Measurements from ENCODE around the gene HMOX1.

Gene HMOX1

GRCh38 chr22:35349704-35350538 lies 31.0 kb upstream of the HMOX1 start:
- TF ChIP-seq, protein P1, sequence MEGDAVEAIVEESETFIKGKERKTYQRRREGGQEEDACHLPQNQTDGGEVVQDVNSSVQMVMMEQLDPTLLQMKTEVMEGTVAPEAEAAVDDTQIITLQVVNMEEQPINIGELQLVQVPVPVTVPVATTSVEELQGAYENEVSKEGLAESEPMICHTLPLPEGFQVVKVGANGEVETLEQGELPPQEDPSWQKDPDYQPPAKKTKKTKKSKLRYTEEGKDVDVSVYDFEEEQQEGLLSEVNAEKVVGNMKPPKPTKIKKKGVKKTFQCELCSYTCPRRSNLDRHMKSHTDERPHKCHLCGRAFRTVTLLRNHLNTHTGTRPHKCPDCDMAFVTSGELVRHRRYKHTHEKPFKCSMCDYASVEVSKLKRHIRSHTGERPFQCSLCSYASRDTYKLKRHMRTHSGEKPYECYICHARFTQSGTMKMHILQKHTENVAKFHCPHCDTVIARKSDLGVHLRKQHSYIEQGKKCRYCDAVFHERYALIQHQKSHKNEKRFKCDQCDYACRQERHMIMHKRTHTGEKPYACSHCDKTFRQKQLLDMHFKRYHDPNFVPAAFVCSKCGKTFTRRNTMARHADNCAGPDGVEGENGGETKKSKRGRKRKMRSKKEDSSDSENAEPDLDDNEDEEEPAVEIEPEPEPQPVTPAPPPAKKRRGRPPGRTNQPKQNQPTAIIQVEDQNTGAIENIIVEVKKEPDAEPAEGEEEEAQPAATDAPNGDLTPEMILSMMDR (IDR thresholded peaks at IDR 0.05), result no peak
- no peaks in the 10 kb centered on the region for H3K79me2 ChIP-seq
- peaks cover 11% of the 10 kb centered on the region for H3K4me1 ChIP-seq
- H3K36me3 ChIP-seq (ENCODE audit: control insufficient read depth, insufficient read depth, low read length), result no peaks in the 10 kb centered on the region
- peak overlapping the region; percentile 51 for H3K4me3 ChIP-seq (ENCODE audit: low read depth, low read length)
- no peak overlapping the region for H3K9ac ChIP-seq
- H3K4me2 ChIP-seq (ENCODE audit: low read length), result peak overlapping the region; percentile 93
- H3K27me3 ChIP-seq (ENCODE audit: control insufficient read depth, insufficient read depth, low read length), result no peaks in the 10 kb centered on the region
- peak overlapping the region; percentile 80 for H2AFZ ChIP-seq
- peak overlapping the region; percentile 47 for H3K27ac ChIP-seq
- H3K9me3 ChIP-seq (ENCODE audit: control insufficient read depth, low read length), result no peaks in the 10 kb centered on the region

GRCh38 chr22:35350539-35351503 lies 30.1 kb upstream of the HMOX1 start:
- H3K36me3 ChIP-seq (ENCODE audit: control insufficient read depth, insufficient read depth, low read length), result no peaks in the 10 kb centered on the region
- TF ChIP-seq, protein P1 (IDR thresholded peaks at IDR 0.05), result peak; percentile 70
- peak overlapping the region; percentile 80 for H2AFZ ChIP-seq
- H3K9ac ChIP-seq, result no peak overlapping the region
- H3K9me3 ChIP-seq (ENCODE audit: control insufficient read depth, low read length), result no peaks in the 10 kb centered on the region
- no peaks in the 10 kb centered on the region for H3K79me2 ChIP-seq
- peak overlapping the region; percentile 51 for H3K4me3 ChIP-seq (ENCODE audit: low read depth, low read length)
- peak overlapping the region; percentile 61 for H3K27ac ChIP-seq
- no peaks in the 10 kb centered on the region for H3K27me3 ChIP-seq (ENCODE audit: control insufficient read depth, insufficient read depth, low read length)
- H3K4me2 ChIP-seq (ENCODE audit: low read length), result peak overlapping the region; percentile 93
- H3K4me1 ChIP-seq, result peaks cover 11% of the 10 kb centered on the region

GRCh38 chr22:35352214-35353111 lies 28.4 kb upstream of the HMOX1 start:
- H3K79me2 ChIP-seq, result no peaks in the 10 kb centered on the region
- H2AFZ ChIP-seq, result no peak overlapping the region
- H3K27ac ChIP-seq, result no peak overlapping the region
- no peaks in the 10 kb centered on the region for H3K27me3 ChIP-seq (ENCODE audit: control insufficient read depth, insufficient read depth, low read length)
- no peaks in the 10 kb centered on the region for H3K36me3 ChIP-seq (ENCODE audit: control insufficient read depth, insufficient read depth, low read length)
- TF ChIP-seq, protein P1 (IDR thresholded peaks at IDR 0.05), result no peak
- H3K4me2 ChIP-seq (ENCODE audit: low read length), result no peak overlapping the region
- peaks cover 11% of the 10 kb centered on the region for H3K4me1 ChIP-seq
- no peak overlapping the region for H3K9ac ChIP-seq
- no peak overlapping the region for H3K4me3 ChIP-seq (ENCODE audit: low read depth, low read length)
- H3K9me3 ChIP-seq (ENCODE audit: control insufficient read depth, low read length), result no peaks in the 10 kb centered on the region

DNA sequence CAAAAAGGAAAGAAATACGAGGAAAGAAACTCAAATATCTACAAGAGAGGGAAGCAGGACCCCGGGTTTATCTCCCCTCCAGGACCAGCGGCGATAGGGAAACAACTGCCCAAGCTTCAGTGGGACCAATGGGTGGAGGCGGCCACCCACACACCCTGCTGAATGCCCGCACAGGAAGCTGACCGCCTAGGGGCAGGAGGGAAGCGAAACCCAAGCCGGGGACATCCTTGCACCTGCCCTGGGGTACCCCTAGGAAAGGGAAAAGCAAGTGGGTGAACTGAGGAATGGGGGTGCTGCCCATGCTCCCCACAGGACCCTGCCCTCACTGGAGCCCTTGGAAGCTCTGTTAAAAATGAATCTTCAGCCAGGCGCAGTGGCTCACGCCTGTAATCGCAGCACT lies 27.6 kb upstream of the HMOX1 start:
- no peaks in the 10 kb centered on the region for H3K79me2 ChIP-seq
- H3K27me3 ChIP-seq (ENCODE audit: control insufficient read depth, insufficient read depth, low read length), result no peaks in the 10 kb centered on the region
- no peak overlapping the region for H3K4me2 ChIP-seq (ENCODE audit: low read length)
- no peak overlapping the region for H3K9ac ChIP-seq
- H3K27ac ChIP-seq, result no peak overlapping the region
- H3K36me3 ChIP-seq (ENCODE audit: control insufficient read depth, insufficient read depth, low read length), result no peaks in the 10 kb centered on the region
- no peaks in the 10 kb centered on the region for H3K9me3 ChIP-seq (ENCODE audit: control insufficient read depth, low read length)
- H3K4me3 ChIP-seq (ENCODE audit: low read depth, low read length), result no peak overlapping the region
- TF ChIP-seq, protein P1 (IDR thresholded peaks at IDR 0.05), result no peak
- H3K4me1 ChIP-seq, result peaks cover 11% of the 10 kb centered on the region
- H2AFZ ChIP-seq, result no peak overlapping the region
